ENCODE results near the gene TANGO2. TPM values are rescaled to one million over a fixed set of nuclear protein-coding genes. Genes with fewer than 3 reads are reported as not detected.

TANGO2 gene
- total and polyA plus RNA-seq, 9 of the 15 experiments (the other 6 are each of a cell fraction or from before 2014, with no cell fraction given): 15.5 to 94.9 (median 70.1) TPM

- TF ChIP-seq NR3C1 (CRISPR knock-in tag; IDR thresholded peaks at IDR 0.05) (no peak), SREBF2 (CRISPR knock-in tag; IDR thresholded peaks at IDR 0.05) (no peak), NFXL1 (CRISPR knock-in tag; IDR thresholded peaks at IDR 0.05) (no peak), POLR3A (IDR thresholded peaks at IDR 0.05; ENCODE audit: borderline replicate concordance, extremely low read depth, insufficient read depth, insufficient read length) (no peak), HNRNPUL1 (IDR thresholded peaks at IDR 0.05; ENCODE audit: low read length) (no peak), BRCA1 (IDR thresholded peaks at IDR 0.05) (no peak), BRCA1 (CRISPR knock-in tag; IDR thresholded peaks at IDR 0.05) (peak; percentile 62), IRF2 (CRISPR knock-in tag; IDR thresholded peaks at IDR 0.05) (peak; percentile 88; the same call in 1 of the 2 replicates), ZNF511 (CRISPR knock-in tag; IDR thresholded peaks at IDR 0.05) (no peak), CBX5 (IDR thresholded peaks at IDR 0.05; ENCODE audit: borderline replicate concordance, low read depth) (no peak), ZNF347 (CRISPR knock-in tag; IDR thresholded peaks at IDR 0.05; ENCODE audit: low read depth) (no peak), ZBTB7A (IDR thresholded peaks at IDR 0.05; ENCODE audit: borderline replicate concordance, control insufficient read depth, low read depth, low read length) (no peak), ZNF217 (CRISPR knock-in tag; IDR thresholded peaks at IDR 0.05) (no peak), STAT5B (CRISPR knock-in tag; IDR thresholded peaks at IDR 0.05) (no peak), ZNF445 (CRISPR knock-in tag; IDR thresholded peaks at IDR 0.05; ENCODE audit: low read depth) (no peak), ZNF12 (CRISPR knock-in tag; IDR thresholded peaks at IDR 0.05) (peak; percentile 56; the same call in 1 of the 2 replicates), CBFB (CRISPR knock-in tag; IDR thresholded peaks at IDR 0.05) (no peak), XRCC5 (IDR thresholded peaks at IDR 0.05; ENCODE audit: low read depth, low read length) (no peak), POLR2H (tag; IDR thresholded peaks at IDR 0.05; ENCODE audit: low read depth) (no peak), RBBP5 (IDR thresholded peaks at IDR 0.05; ENCODE audit: borderline replicate concordance, insufficient read depth, low read length, poor library complexity, severe bottlenecking) (no peak), ZNF507 (tag; conservative IDR thresholded peaks at IDR 0.05) (peak; percentile 29), MTA2 (IDR thresholded peaks at IDR 0.05; ENCODE audit: low read depth) (no peak), TCFL5 (CRISPR knock-in tag; conservative IDR thresholded peaks at IDR 0.05) (no peak), POLR2AphosphoS2 (IDR thresholded peaks at IDR 0.05; ENCODE audit: low read length) (no peak), ESRRB (CRISPR knock-in tag; IDR thresholded peaks at IDR 0.05; ENCODE audit: borderline replicate concordance) (no peak), ILF3 (IDR thresholded peaks at IDR 0.05; ENCODE audit: borderline replicate concordance) (no peak), ZNF184 (CRISPR knock-in tag; IDR thresholded peaks at IDR 0.05) (no peak)
- TF ChIP-seq, protein P1, sequence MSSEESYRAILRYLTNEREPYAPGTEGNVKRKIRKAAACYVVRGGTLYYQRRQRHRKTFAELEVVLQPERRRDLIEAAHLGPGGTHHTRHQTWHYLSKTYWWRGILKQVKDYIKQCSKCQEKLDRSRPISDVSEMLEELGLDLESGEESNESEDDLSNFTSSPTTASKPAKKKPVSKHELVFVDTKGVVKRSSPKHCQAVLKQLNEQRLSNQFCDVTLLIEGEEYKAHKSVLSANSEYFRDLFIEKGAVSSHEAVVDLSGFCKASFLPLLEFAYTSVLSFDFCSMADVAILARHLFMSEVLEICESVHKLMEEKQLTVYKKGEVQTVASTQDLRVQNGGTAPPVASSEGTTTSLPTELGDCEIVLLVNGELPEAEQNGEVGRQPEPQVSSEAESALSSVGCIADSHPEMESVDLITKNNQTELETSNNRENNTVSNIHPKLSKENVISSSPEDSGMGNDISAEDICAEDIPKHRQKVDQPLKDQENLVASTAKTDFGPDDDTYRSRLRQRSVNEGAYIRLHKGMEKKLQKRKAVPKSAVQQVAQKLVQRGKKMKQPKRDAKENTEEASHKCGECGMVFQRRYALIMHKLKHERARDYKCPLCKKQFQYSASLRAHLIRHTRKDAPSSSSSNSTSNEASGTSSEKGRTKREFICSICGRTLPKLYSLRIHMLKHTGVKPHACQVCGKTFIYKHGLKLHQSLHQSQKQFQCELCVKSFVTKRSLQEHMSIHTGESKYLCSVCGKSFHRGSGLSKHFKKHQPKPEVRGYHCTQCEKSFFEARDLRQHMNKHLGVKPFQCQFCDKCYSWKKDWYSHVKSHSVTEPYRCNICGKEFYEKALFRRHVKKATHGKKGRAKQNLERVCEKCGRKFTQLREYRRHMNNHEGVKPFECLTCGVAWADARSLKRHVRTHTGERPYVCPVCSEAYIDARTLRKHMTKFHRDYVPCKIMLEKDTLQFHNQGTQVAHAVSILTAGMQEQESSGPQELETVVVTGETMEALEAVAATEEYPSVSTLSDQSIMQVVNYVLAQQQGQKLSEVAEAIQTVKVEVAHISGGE (CRISPR knock-in tag; IDR thresholded peaks at IDR 0.05): no peak
Measured at GRCh38 chr22:20099099-20099711, 78.3 kb downstream of the TANGO2 start (continued).

Measured in K562 (cell line).